ENCODE measurements around the gene FXYD4.

DNA sequence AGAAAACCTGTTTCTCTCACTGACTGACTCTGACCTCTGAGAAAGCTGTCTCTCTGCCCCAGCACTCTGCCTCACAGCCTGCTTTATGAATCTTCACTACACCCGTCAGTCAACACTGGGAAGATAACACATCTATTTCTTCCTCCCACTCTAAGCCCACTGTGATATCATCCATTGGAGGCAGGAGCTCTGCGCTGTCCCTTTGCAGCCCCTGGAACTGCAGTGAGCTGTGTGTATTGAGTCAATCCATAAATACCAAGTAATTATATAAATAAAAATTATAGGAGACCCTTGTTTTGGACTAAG lies 17.2 kb upstream of the FXYD4 start:
- TF ChIP-seq, protein P1, sequence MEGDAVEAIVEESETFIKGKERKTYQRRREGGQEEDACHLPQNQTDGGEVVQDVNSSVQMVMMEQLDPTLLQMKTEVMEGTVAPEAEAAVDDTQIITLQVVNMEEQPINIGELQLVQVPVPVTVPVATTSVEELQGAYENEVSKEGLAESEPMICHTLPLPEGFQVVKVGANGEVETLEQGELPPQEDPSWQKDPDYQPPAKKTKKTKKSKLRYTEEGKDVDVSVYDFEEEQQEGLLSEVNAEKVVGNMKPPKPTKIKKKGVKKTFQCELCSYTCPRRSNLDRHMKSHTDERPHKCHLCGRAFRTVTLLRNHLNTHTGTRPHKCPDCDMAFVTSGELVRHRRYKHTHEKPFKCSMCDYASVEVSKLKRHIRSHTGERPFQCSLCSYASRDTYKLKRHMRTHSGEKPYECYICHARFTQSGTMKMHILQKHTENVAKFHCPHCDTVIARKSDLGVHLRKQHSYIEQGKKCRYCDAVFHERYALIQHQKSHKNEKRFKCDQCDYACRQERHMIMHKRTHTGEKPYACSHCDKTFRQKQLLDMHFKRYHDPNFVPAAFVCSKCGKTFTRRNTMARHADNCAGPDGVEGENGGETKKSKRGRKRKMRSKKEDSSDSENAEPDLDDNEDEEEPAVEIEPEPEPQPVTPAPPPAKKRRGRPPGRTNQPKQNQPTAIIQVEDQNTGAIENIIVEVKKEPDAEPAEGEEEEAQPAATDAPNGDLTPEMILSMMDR (conservative IDR thresholded peaks at IDR 0.05; ENCODE audit: low read length), result no peak
- no peak for TF ChIP-seq EZH2phosphoT487 (IDR thresholded peaks at IDR 0.05; ENCODE audit: borderline replicate concordance, low read depth, low read length)

Measured in OCI-LY7 (cell line).